GM12801 (cell line): ENCODE data around the gene CT45A8.
"Not testable (repeated sequence)": the region's sequence is repeated elsewhere in the genome, so short reads cannot be mapped to it uniquely, and the experiment has no call there.

Source experiments
- CTCF ChIP-seq: IDR thresholded peaks from one replicate; pipeline ENCODE4 v1.5.1; 2011; ENCODE audit warnings: control low read depth; ENCODE audit not compliant: insufficient read length; ENCODE audit errors: extremely low read depth

The CT45A8 gene, protein sequence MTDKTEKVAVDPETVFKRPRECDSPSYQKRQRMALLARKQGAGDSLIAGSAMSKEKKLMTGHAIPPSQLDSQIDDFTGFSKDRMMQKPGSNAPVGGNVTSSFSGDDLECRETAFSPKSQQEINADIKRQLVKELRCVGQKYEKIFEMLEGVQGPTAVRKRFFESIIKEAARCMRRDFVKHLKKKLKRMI

GRCh38 chrX:135854438-135854837 is at the start of gene CT45A8:
TSS of gene CT45A8 (minus strand) at chrX:135854538. CDS start at chrX:135850783, 3,755 bp downstream.
- not testable (repeated sequence) for TF ChIP-seq CTCF

DNA sequence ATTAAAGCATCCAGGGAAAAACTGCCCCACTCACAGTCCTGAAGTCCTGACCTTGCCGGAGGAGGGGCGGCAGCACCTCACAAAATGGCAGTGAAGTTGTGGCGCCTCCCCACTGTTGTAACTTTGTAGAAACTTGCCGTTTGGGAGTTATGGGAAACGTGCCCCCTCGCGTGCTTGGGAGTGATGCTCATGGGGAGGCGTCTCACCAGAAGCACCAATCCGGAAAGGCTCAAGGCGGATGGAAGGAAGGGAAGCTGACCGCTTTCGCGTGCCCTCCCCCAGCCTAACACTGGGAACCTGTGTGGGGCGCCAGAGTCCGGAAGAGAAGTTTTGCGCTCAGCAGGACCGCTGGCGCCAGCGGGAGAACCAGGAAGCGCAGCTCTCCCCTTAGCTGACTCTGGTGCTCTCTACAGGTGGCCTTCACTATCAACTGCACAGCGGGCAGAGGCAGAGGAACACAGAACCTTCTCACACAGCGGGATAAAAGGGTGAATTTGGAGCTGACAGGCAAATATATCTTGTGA is 39.0 kb upstream of the CT45A8 start, which contains the start of the genes CT45A10 and SAGE1:
Gene CT45A10, minus strand, starts transcription at position 151 of the 524 bp plus-strand sequence. CDS start 8,100 bp downstream, outside the sequence.
Gene SAGE1, plus strand, starts transcription at position 423 of the 524 bp plus-strand sequence. CDS start 2,527 bp downstream, outside the sequence.
- no peak for TF ChIP-seq CTCF

DNA sequence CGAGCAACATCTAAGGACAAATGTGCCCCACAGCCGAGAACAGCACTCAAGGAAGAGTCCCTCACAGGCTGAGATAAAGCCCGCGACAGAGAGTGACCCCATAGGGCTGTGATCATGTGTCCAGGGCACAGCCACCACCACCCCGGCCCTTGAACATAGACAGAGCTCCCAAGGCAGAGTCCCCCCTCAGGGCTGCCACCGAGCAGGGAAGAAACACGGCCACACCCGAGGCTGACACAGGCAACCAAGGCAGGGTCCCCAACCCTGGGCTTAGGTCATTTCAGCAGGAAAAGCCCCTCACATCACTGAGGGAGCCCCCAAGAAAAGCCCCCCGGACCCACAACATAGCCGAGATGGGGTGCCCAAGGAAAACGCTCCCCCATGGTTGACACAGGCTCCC is 38.4 kb upstream of the CT45A8 start:
- no peak for TF ChIP-seq CTCF

- TF ChIP-seq CTCF, result no peak
Measured at GRCh38 chrX:135890087-135890585, 35.8 kb upstream of the CT45A8 start.

DNA sequence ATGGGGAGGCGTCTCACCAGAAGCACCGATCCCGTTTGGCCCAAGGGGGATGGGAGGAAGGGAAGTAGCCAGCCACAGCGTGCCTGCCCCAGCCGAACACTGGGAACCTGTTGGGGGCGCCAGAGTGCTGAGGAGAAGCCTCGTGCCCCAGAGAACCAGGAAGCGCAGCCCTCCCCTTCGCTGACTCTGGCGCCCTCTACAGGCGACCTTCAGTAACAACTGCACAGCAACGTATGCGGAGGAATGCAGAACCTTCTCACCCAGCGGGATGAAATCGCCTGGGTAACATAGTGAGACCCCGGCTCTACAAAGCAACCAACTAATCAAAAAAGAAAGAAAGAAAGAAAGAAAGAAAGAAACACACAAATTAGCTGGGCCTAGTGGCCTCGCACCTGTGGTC is 17.4 kb upstream of the CT45A8 start, which contains the start of gene CT45A9:
Gene CT45A9, minus strand, starts transcription at position 101 of the 400 bp plus-strand sequence. CDS start 3,751 bp downstream, outside the sequence.
- TF ChIP-seq CTCF, result not testable (repeated sequence)

GRCh38 chrX:135837180-135837579 is 17.2 kb downstream of the CT45A8 start, which contains the start of gene CT45A7:
TSS of gene CT45A7 (minus strand) at chrX:135837280. CDS start at chrX:135833533, 3,747 bp downstream.
- not testable (repeated sequence) for TF ChIP-seq CTCF

DNA sequence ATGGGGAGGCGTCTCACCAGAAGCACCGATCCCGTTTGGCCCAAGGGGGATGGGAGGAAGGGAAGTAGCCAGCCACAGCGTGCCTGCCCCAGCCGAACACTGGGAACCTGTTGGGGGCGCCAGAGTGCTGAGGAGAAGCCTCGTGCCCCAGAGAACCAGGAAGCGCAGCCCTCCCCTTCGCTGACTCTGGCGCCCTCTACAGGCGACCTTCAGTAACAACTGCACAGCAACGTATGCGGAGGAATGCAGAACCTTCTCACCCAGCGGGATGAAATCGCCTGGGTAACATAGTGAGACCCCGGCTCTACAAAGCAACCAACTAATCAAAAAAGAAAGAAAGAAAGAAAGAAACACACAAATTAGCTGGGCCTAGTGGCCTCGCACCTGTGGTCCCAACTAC is 34.4 kb downstream of the CT45A8 start, which contains the start of gene CT45A2:
Gene CT45A2, minus strand, starts transcription at position 101 of the 400 bp plus-strand sequence. CDS start 3,747 bp downstream, outside the sequence.
- TF ChIP-seq CTCF, result not testable (repeated sequence)
